GM12878 (cell line): ENCODE data around the gene OR4K1. TPM values are rescaled to one million over a fixed set of nuclear protein-coding genes. Genes with fewer than 3 reads are reported as not detected.

Source experiments
- ATAC-seq: fragments of 200-7000 bp; cut with Tn5 transposase; 3 replicates; pipeline ENCODE4 v1.9.1; 2020; ENCODE audit warnings: mild to moderate bottlenecking, moderate library complexity
- BruUV-seq: library from RNA; stranded (reverse); fragments of 400-500 nt; replicated peaks from 2 replicates; lab custom pipeline; 2021; lab: Mats Ljungman, UMichigan
- CTCF ChIA-PET: fragments of 300-600 bp; sonication (Branson Sonifier 250); formaldehyde crosslinking; extraction: SDS; loops from one replicate; lab custom pipeline; 2021; ENCODE audit warnings: inconsistent platforms; lab: Yijun Ruan, JAX
- POLR2A ChIA-PET: fragments of 350-600 bp; formaldehyde crosslinking; extraction: SDS; loops from one replicate; lab custom pipeline; 2021; ENCODE audit warnings: inconsistent platforms; lab: Charles Lee
- RAD21 ChIA-PET: fragments of 300-600 bp; sonication (Branson Sonifier 250); formaldehyde crosslinking; loops from one replicate; lab custom pipeline; 2023; ENCODE audit warnings: antibody characterized with exemption; ENCODE audit not compliant: unreplicated experiment; lab: Charles Lee
- SMC1A ChIA-PET: fragments of 300-600 bp; sonication (Branson Sonifier 250); formaldehyde crosslinking; loops from one replicate; lab custom pipeline; 2023; ENCODE audit not compliant: unreplicated experiment, uncharacterized antibody; lab: Charles Lee
- DNase-seq: peaks from one replicate; pipeline ENCODE4 v3.0.0-alpha.2; 2011; ENCODE audit warnings: low read depth, low spot score
- FAIRE-seq: peaks from 3 replicates; lab custom pipeline; 2011; peaks lifted over from hg19 to GRCh38; lab: Jason Lieb, UNC
- H2AFZ ChIP-seq: 2 replicates; pipeline ENCODE4 v1.6.0; 2011; ENCODE audit warnings: low read depth, low read length, control low read depth; ENCODE audit not compliant: control insufficient read depth
- H3K27ac ChIP-seq: 2 replicates; pipeline ENCODE4 v1.5.1; 2011; ENCODE audit warnings: control low read depth; ENCODE audit not compliant: control insufficient read depth, insufficient read depth
- H3K27me3 ChIP-seq, 2 experiments: replicated peaks in 1 of 2; 2 replicates each; pipeline versions ENCODE4 v1.6.0 to v1.6.1; 2011; ENCODE audit warnings: low read length in 1 of 2; ENCODE audit not compliant: control insufficient read depth in 2 of 2, insufficient read depth in 2 of 2
- H3K36me3 ChIP-seq, 2 experiments: 2 replicates each; pipeline ENCODE4 v1.5.1; 2011; ENCODE audit warnings: low read length in 1 of 2; ENCODE audit not compliant: control insufficient read depth in 2 of 2, insufficient read depth in 2 of 2
- H3K4me1 ChIP-seq: 2 replicates; pipeline ENCODE4 v1.6.1; 2011; ENCODE audit warnings: mild to moderate bottlenecking, low read length, moderate library complexity, mixed read lengths; ENCODE audit not compliant: control insufficient read depth, insufficient read depth
- H3K4me2 ChIP-seq: 2 replicates; pipeline ENCODE4 v1.6.0; 2011; ENCODE audit warnings: control low read depth; ENCODE audit not compliant: control insufficient read depth, insufficient read depth
- H3K4me3 ChIP-seq: fragments of 200-600 bp; sonication (generic); 2 replicates; pipeline ENCODE4 v1.5.1; 2016
- H3K79me2 ChIP-seq: 2 replicates; pipeline ENCODE4 v1.6.0; 2011; ENCODE audit warnings: low read length; ENCODE audit not compliant: control insufficient read depth, insufficient read depth
- H3K9ac ChIP-seq: 2 replicates; pipeline ENCODE4 v1.8.0; 2011; ENCODE audit warnings: low read length, control low read depth, mixed read lengths; ENCODE audit not compliant: control insufficient read depth, insufficient read depth
- H3K9me3 ChIP-seq: replicated peaks from 3 replicates; pipeline ENCODE4 v1.5.1; 2011; ENCODE audit warnings: mild to moderate bottlenecking, low read length; ENCODE audit not compliant: control insufficient read depth, insufficient read depth
- H4K20me1 ChIP-seq: 2 replicates; pipeline ENCODE4 v1.6.0; 2011; ENCODE audit not compliant: control insufficient read depth, insufficient read depth
- ATF3 ChIP-seq: IDR thresholded peaks from 2 replicates; pipeline ENCODE4 v1.6.1; 2011; ENCODE audit warnings: low read depth, mild to moderate bottlenecking, low read length, moderate library complexity, borderline replicate concordance; ENCODE audit errors: extremely low read depth
- CEBPB ChIP-seq, 2 experiments: fragments of 150-350 bp in 1 of 2; IDR thresholded peaks; 2 replicates each; pipeline ENCODE4 v1.6.1; 2012 to 2014; ENCODE audit warnings: low read depth in 2 of 2, low read length in 2 of 2, borderline replicate concordance in 1 of 2, inconsistent platforms in 1 of 2
- CHD1 ChIP-seq: IDR thresholded peaks from 2 replicates; pipeline ENCODE4 v1.6.1; 2012; ENCODE audit warnings: low read depth, low read length, improper control_type of control experiment
- CTCF ChIP-seq, 3 experiments: IDR thresholded peaks in 2 of 3; conservative IDR thresholded peaks in 1 of 3; 2 replicates each; pipeline ENCODE4 v1.5.1; 2011; ENCODE audit warnings: low read depth in 3 of 3, low read length in 3 of 3, mild to moderate bottlenecking in 3 of 3, control low read depth in 2 of 3, moderate library complexity in 2 of 3, inconsistent platforms in 1 of 3, mixed read lengths in 1 of 3; ENCODE audit not compliant: control insufficient read depth in 2 of 3, insufficient read depth in 1 of 3; ENCODE audit errors: extremely low read depth in 1 of 3
- DPF2 ChIP-seq: fragments of 450-650 bp; IDR thresholded peaks from 2 replicates; pipeline ENCODE4 v1.6.1; 2017; ENCODE audit warnings: mild to moderate bottlenecking
- ETV6 ChIP-seq, 2 experiments: fragments of 450-650 bp in 1 of 2; IDR thresholded peaks in 1 of 2; conservative IDR thresholded peaks in 1 of 2; 2 replicates each; pipeline ENCODE4 v1.6.1; 2014; ENCODE audit warnings: antibody characterized with exemption in 1 of 2, borderline replicate concordance in 1 of 2, low read depth in 1 of 2, mild to moderate bottlenecking in 1 of 2, moderate library complexity in 1 of 2
- GABPA ChIP-seq: IDR thresholded peaks from 2 replicates; pipeline ENCODE4 v1.6.1; 2014; ENCODE audit warnings: antibody characterized with exemption, low read depth, mild to moderate bottlenecking, inconsistent platforms
- GATAD2B ChIP-seq: fragments of 450-650 bp; conservative IDR thresholded peaks from 2 replicates; pipeline ENCODE4 v1.6.1; 2017; ENCODE audit warnings: low read depth, mild to moderate bottlenecking, moderate library complexity
- HDAC2 ChIP-seq: fragments of 200-600 bp; sonication (generic); IDR thresholded peaks from 2 replicates; pipeline ENCODE4 v1.6.1; 2017
- MEF2B ChIP-seq: fragments of 450-650 bp; IDR thresholded peaks from 2 replicates; pipeline ENCODE4 v1.6.1; 2018; ENCODE audit warnings: mild to moderate bottlenecking, moderate library complexity; ENCODE audit not compliant: partially characterized antibody, poor library complexity, severe bottlenecking
- NFYA ChIP-seq: IDR thresholded peaks from 2 replicates; pipeline ENCODE4 v1.6.1; 2011; ENCODE audit warnings: low read depth, mild to moderate bottlenecking, low read length, improper control_type of control experiment, borderline replicate concordance
- PAX8 ChIP-seq: fragments of 450-650 bp; IDR thresholded peaks from 2 replicates; pipeline ENCODE4 v1.6.1; 2017; ENCODE audit warnings: mild to moderate bottlenecking, moderate library complexity
- PBX3 ChIP-seq: IDR thresholded peaks from 2 replicates; pipeline ENCODE4 v1.6.1; 2011; ENCODE audit warnings: mild to moderate bottlenecking, low read depth, low read length, moderate library complexity; ENCODE audit not compliant: insufficient replicate concordance
- RCOR1 ChIP-seq: conservative IDR thresholded peaks from 2 replicates; pipeline ENCODE4 v1.6.1; 2012; ENCODE audit warnings: low read depth, low read length, improper control_type of control experiment
- SMAD5 ChIP-seq: IDR thresholded peaks from 2 replicates; pipeline ENCODE4 v1.6.1; 2016; ENCODE audit warnings: antibody characterized with exemption, low read depth
- SMC3 ChIP-seq: IDR thresholded peaks from 2 replicates; pipeline ENCODE4 v1.6.1; 2011; ENCODE audit warnings: low read length, improper control_type of control experiment, borderline replicate concordance
- SP1 ChIP-seq: IDR thresholded peaks from one replicate; pipeline ENCODE4 v1.6.1; 2011; ENCODE audit warnings: low read depth, low read length
- SUZ12 ChIP-seq: fragments of 200-600 bp; sonication (generic); IDR thresholded peaks from one replicate; pipeline ENCODE4 v1.6.1; 2018; ENCODE audit warnings: antibody characterized with exemption, mild to moderate bottlenecking; ENCODE audit not compliant: unreplicated experiment
- ZNF622 ChIP-seq: fragments of 450-650 bp; IDR thresholded peaks from 2 replicates; pipeline ENCODE4 v1.6.1; 2017; ENCODE audit warnings: mild to moderate bottlenecking, inconsistent platforms
- ZSCAN29 ChIP-seq: fragments of 450-650 bp; IDR thresholded peaks from 2 replicates; pipeline ENCODE4 v1.6.1; 2017; ENCODE audit warnings: mild to moderate bottlenecking, moderate library complexity
- WGBS: methylation state at CpG from one replicate; pipeline ENCODE4 v1.1.6; 2016; ENCODE audit warnings: low lambda C conversion rate; ENCODE audit not compliant: insufficient replicate concordance, insufficient coverage; ENCODE audit errors: missing lambda C conversion rate; 5-methylcytosine and 5-hydroxymethylcytosine counted together
- in situ Hi-C: fragments of 300-500 bp; cut with MboI; formaldehyde crosslinking; loops from 9 replicates; pipeline ENCODE4 v1.14.3; 2018; ENCODE audit warnings: mixed read lengths
- intact Hi-C: fragments of 100-400 bp; cut with micrococcal nuclease; formaldehyde crosslinking; loops from one replicate; pipeline ENCODE4 v1.14.2; 2022; ENCODE audit not compliant: unreplicated experiment
- polyA plus RNA-seq, 11 experiments: library from polyadenylated mRNA; depleted of rRNA in 4 of 11; unstranded in 6 of 11; stranded (reverse) in 5 of 11; fragments of >200 nt; fragmentation: Nextera tagmentation in 4 of 11; fragmentation: Illumina TruSeq in 1 of 11; extraction: Ambion mirVana in 4 of 11; extraction: Trizol in 1 of 11; gene quantifications; 1 replicate in 1 of 11; 2 replicates in 10 of 11; pipeline versions ENCODE4 v1.2.1 to v1.2.3, GENCODE V29; 2011 to 2016; ENCODE audit warnings: inconsistent platforms in 2 of 11, missing spikeins in 2 of 11, low read depth in 1 of 11
- total RNA-seq, 4 experiments: library from RNA; depleted of rRNA in 3 of 4; stranded (reverse); fragments of >200 nt in 3 of 4; fragmentation: Illumina TruSeq in 1 of 4; extraction: Trizol in 1 of 4; gene quantifications; 2 replicates each; pipeline versions ENCODE4 v1.2.1 to v1.2.3, GENCODE V29; 2013 to 2021

OR4K1 gene
- total and polyA plus RNA-seq, 10 of the 15 experiments (the other 5 are each of a cell fraction or from before 2014, with no cell fraction given) = not detected

GRCh38 chr14:19900999-19901398 lies 29.7 kb upstream of the OR4K1 start:
- H3K36me3 ChIP-seq = no peaks in the 10 kb centered on the region
- ChIA-PET POLR2A (no interaction called here), CTCF (no interaction called here), RAD21 (no interaction called here)
- no peak overlapping the region for H3K4me2 ChIP-seq
- no peak overlapping the region for H2AFZ ChIP-seq
- DNase-seq (no peak), FAIRE-seq (no peak), ATAC-seq (no peak)
- no peak overlapping the region for H3K9ac ChIP-seq
- no TSS peak for BruUV-seq
- no peak overlapping the region for H3K27ac ChIP-seq
- no peaks in the 10 kb centered on the region for H3K79me2 ChIP-seq
- no peaks in the 10 kb centered on the region; a peak in 1 of 4 replicates for H3K27me3 ChIP-seq
- no peak overlapping the region for H3K4me3 ChIP-seq
- in situ Hi-C loops (no loop called here), intact Hi-C loops (no loop called here)
- 6% methylated on average over 3 of the region's 3 CpGs for WGBS
- H3K4me1 ChIP-seq = no peaks in the 10 kb centered on the region
- no peaks in the 10 kb centered on the region for H3K9me3 ChIP-seq
- TF ChIP-seq ZNF622 (no peak), ETV6 (conservative IDR thresholded peaks at IDR 0.05 in 1 of 2, IDR thresholded peaks at IDR 0.05 in 1 of 2; ENCODE audit: borderline replicate concordance in 1 of 2, low read depth in 1 of 2) (no peak), CEBPB (IDR thresholded peaks at IDR 0.05; ENCODE audit: borderline replicate concordance in 1 of 2, low read depth in 2 of 2, low read length in 2 of 2) (no peak), SP1 (no peak), CHD1 (no peak), GATAD2B (no peak), NFYA (no peak), CTCF (IDR thresholded peaks at IDR 0.05 in 2 of 3, conservative IDR thresholded peaks at IDR 0.05 in 1 of 3; ENCODE audit: control insufficient read depth in 2 of 3, extremely low read depth in 1 of 3, insufficient read depth in 1 of 3, low read depth in 3 of 3, low read length in 3 of 3) (no peak), SMAD5 (no peak), HDAC2 (no peak), PBX3 (no peak), ATF3 (no peak), GABPA (no peak), SUZ12 (no peak), ZSCAN29 (no peak), RCOR1 (no peak), MEF2B (no peak), SMC3 (no peak), DPF2 (no peak), PAX8 (no peak)
- TF ChIP-seq, all 136 proteins: peak for 0
- H4K20me1 ChIP-seq = no peaks in the 10 kb centered on the region
- SMC1A ChIA-PET = no interaction called here
